NCI-H1436 (cell line): ENCODE data around the gene ZNF791.
"Not testable (repeated sequence)": the region's sequence is repeated elsewhere in the genome, so short reads cannot be mapped to it uniquely, and the experiment has no call there.

Experiments
- DNase-seq: peaks from one replicate; lab custom pipeline; 2025; lab: John Stamatoyannopoulos, UW

Gene ZNF791

DNA sequence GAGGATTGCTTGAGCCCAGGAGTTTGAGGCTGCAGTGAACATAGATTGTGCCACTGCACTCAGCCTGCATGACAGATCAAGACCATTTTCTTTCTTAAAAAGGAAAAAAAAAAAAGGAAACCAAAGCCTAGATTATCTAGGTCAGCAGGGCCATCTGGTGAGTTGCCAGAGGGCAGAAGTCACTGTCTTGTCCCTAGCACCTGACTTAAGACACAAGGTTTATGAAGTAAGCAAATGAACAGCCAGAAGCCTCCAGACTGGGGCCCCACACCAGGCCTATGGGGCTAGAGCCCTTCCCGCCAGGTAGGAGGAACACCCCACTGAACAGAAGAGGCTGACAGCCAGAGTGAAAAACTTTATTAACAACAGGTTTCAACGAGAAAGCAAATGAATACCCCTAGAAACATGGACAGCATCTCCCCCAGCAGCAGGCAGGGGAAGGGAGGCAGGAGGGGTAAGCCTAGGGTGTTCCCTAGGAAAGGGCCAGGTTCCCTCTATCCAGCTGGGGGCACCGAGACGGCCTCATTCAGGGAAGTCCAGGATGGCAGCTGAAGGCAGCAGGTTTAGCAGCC lies 57.1 kb downstream of the ZNF791 start:
- DNase-seq, result no peak

DNA sequence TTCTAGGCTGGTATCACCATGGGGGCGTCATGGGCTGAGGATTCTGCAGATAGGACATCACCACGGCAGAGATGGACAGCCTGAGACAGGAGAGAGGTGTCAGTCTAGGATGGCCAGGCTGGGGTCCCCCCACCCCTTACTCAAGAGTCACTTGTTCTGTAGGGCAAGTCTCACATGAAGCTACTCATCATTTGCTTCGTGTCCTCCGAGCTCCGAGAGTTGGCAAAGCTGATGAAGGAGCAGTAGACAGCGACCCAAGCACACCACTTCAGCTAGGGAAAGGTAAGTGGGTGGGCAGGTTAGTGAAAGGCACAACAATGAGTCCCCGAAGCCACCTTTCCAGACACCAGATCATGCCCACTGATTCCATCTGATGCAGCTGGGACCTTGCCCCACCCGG lies 57.6 kb downstream of the ZNF791 start:
- DNase-seq, result no peak

- DNase-seq, result no peak
Measured at GRCh38 chr19:12668932-12669269, 58.2 kb downstream of the ZNF791 start.

DNA sequence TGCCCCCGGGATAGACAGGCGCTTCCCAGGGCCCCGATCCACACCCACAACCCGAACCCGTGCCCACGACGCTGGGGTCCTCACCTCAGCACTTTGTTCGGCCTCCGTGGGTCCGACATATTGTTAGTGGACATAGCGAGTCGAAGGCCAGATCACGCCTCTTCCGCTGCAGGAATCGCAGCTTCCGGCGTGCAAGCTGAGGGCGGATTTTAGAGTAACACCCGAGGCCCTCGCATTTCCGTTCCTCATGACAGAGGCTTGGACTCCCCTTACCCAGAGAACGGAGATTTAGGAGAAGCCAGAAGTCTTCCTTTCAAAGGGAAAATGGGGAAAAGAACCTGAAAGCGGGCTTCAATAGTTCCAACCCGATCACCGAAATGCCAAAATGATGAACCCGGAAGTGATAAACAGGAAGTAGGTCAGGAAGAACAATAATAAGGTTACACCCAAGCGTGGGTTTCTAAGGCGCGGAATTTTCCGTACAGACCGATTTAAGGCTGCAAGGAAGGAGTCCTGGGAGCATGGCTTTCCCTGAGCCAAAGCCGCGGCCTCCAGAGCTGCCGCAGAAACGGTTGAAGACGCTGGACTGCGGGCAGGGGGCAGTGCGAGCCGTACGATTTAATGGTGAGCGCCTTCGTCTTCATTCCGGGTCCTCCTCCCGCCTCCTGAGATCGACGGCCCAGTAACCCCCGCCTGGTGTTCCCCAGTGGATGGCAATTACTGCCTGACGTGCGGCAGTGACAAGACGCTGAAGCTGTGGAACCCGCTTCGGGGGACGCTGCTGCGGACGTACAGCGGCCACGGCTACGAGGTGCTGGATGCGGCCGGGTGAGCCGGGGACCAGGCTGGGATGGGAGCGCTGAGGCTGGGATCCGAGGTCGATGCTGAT lies 58.8 kb downstream of the ZNF791 start:
- DNase-seq, result peak; percentile 75

DNA sequence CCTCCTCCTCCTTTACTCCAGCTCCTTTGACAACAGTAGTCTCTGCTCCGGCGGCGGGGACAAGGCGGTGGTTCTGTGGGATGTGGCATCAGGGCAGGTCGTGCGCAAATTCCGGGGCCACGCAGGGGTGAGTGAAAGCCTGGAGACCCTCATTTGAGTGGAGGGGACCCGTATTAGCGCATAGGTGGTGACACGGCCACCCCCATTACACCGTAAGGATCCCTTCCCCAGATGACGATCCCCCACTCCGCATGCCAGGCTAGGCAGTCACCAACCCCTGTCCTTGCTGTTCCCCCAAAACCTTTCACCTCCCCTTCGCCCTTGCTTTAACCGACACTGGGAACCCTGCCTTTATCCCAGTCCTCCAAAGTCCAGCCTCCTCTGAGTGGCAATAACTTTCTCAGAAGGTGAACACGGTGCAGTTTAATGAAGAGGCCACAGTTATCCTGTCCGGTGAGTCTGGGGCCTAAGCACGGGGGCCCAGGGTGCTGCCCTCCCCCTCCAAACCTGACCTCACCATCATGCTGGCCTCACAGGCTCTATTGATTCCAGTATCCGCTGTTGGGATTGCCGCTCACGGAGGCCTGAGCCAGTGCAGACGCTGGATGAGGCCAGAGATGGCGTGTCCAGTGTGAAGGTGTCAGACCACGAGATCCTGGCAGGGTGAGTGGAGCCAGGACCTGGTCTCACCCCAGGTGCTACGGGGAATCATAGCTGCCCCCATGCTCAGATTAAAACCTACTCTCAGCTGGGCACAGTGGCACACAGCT lies 59.6 kb downstream of the ZNF791 start:
- no peak for DNase-seq

DNA sequence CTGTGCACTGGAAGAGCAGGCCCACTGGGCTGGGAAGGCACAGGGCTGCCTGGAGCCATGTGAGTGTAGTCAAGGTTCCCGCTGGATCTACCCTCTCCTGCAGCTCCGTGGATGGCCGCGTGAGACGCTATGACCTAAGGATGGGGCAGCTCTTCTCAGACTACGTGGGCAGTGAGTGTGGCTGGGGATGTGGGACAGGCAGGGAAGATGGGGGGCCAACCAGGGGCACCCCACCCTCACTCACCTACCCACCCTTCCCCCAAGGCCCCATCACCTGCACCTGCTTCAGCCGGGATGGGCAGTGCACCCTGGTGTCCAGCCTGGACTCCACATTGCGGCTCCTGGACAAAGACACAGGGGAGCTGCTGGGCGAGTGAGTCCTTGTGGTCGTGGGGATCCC lies 62.0 kb downstream of the ZNF791 start:
- no peak for DNase-seq

- DNase-seq, result no peak
Measured at GRCh38 chr19:12675399-12675798, 64.7 kb downstream of the ZNF791 start.

DNA sequence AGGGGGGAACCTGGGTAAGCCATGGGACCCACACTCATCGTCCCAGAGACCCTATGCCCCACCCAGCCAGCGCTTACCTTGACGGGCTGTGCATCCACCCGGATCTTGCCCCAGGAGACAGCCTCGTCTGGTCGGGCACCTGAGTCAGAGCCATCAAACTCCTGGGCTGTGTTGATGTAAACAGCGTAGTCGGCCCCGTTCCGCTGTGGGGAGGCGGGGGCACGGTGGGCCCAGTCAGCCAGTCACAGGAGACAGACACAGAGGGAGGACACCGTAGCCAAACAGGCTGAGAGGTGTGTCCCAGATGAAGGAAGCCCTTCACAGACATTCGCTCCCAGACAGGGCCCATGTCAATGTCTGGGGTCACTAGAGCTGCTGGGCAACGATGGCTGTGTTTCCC lies 65.2 kb downstream of the ZNF791 start:
- DNase-seq, result no peak

- DNase-seq, result peak; percentile 67
Measured at GRCh38 chr19:12676384-12676792, 65.7 kb downstream of the ZNF791 start.

DNA sequence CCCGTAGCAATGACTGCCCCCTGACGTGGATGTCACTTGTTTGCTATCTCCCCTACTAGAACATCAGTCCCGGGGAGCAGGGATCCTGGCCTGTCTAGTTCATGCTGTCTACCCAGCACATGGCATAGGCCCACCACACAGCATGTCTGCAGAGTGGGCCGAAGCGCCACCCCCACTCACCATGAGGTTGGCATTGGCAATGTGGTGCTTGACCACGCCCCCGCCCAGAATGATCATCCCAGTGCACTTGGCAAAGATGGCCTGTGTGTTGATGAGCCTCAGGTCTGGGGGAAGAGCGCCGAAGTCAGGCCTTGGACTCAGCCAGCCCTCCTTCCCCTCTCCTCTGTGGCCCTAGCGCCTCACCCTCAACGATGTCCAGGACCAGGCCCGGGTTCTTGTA lies 66.2 kb downstream of the ZNF791 start:
- DNase-seq, result no peak

- DNase-seq, result not testable (repeated sequence)
Measured at GRCh38 chr19:12678039-12678438, 67.3 kb downstream of the ZNF791 start.

- no peak for DNase-seq
Measured at GRCh38 chr19:12680034-12680433, 69.3 kb downstream of the ZNF791 start.

GRCh38 chr19:12681074-12681987 lies 70.6 kb downstream of the ZNF791 start, which contains the start of gene DHPS:
TSS of gene DHPS (minus strand) at chr19:12681880. CDS start at chr19:12681766, 114 bp downstream.
- peak; percentile 99 for DNase-seq
